Osteocyte (in vitro differentiated cells): ENCODE data around the gene HS2ST1. TPM values are rescaled to one million over a fixed set of nuclear protein-coding genes. Genes with fewer than 3 reads are reported as not detected.

Experiments used
- DNase-seq: peaks from one replicate; pipeline ENCODE4 v3.0.0; 2021; ENCODE audit warnings: mixed read lengths; ENCODE audit not compliant: unreplicated experiment; ENCODE audit errors: extremely low spot score
- H3K27ac Mint-ChIP-seq: one replicate; pipeline ENCODE4 v1.8.0; 2021; ENCODE audit warnings: mild to moderate bottlenecking, mixed read lengths; ENCODE audit not compliant: unreplicated experiment
- H3K27me3 Mint-ChIP-seq: one replicate; pipeline ENCODE4 v1.8.0; 2021; ENCODE audit warnings: mixed read lengths; ENCODE audit not compliant: unreplicated experiment
- H3K36me3 Mint-ChIP-seq: one replicate; pipeline ENCODE4 v1.8.0; 2021; ENCODE audit warnings: mixed read lengths; ENCODE audit not compliant: unreplicated experiment
- H3K4me1 Mint-ChIP-seq: one replicate; pipeline ENCODE4 v1.8.0; 2021; ENCODE audit warnings: mixed read lengths; ENCODE audit not compliant: unreplicated experiment
- H3K4me3 Mint-ChIP-seq: one replicate; pipeline ENCODE4 v1.8.0; 2021; ENCODE audit warnings: mild to moderate bottlenecking, moderate library complexity, mixed read lengths; ENCODE audit not compliant: unreplicated experiment
- H3K9me3 Mint-ChIP-seq: one replicate; pipeline ENCODE4 v1.8.0; 2021; ENCODE audit warnings: mixed read lengths; ENCODE audit not compliant: unreplicated experiment
- CTCF ChIP-seq: fragments of 200-600 bp; sonication (generic); IDR thresholded peaks from 2 replicates; pipeline ENCODE4 v1.5.0; 2021; ENCODE audit warnings: antibody characterized with exemption, mild to moderate bottlenecking, moderate library complexity
- total RNA-seq: library from RNA; stranded (reverse); gene quantifications from 2 replicates; pipeline ENCODE4 v1.2.1, GENCODE V29; 2021

HS2ST1 gene
- total RNA-seq, 1 donor from 2014 or later: 26.8 TPM

GRCh38 chr1:87120779-87121178 lies 206.3 kb downstream of the HS2ST1 start:
- no peaks in the 10 kb centered on the region for H3K27me3 Mint-ChIP-seq
- peaks cover 13% of the 10 kb centered on the region for H3K4me1 Mint-ChIP-seq
- no peak overlapping the region for H3K4me3 Mint-ChIP-seq
- TF ChIP-seq CTCF: peak; percentile 31
- H3K36me3 Mint-ChIP-seq: no peaks in the 10 kb centered on the region
- no peaks in the 10 kb centered on the region for H3K9me3 Mint-ChIP-seq
- DNase-seq: no peak
- H3K27ac Mint-ChIP-seq: peak overlapping the region; percentile 37

- Mint-ChIP-seq H3K27me3 (no peaks in the 10 kb centered on the region), H3K36me3 (no peaks in the 10 kb centered on the region), H3K9me3 (no peaks in the 10 kb centered on the region), H3K4me3 (no peak overlapping the region), H3K27ac (no peak overlapping the region), H3K4me1 (peaks cover 14% of the 10 kb centered on the region)
- no peak for DNase-seq
- TF ChIP-seq CTCF: no peak
Measured at GRCh38 chr1:87121711-87122163, 207.3 kb downstream of the HS2ST1 start.

- Mint-ChIP-seq H3K4me1 (peaks cover 12% of the 10 kb centered on the region), H3K9me3 (no peaks in the 10 kb centered on the region)
- TF ChIP-seq CTCF: no peak
Measured at GRCh38 chr1:87122243-87122642, 207.8 kb downstream of the HS2ST1 start.

GRCh38 chr1:87123610-87124009 lies 209.2 kb downstream of the HS2ST1 start:
- no peak for TF ChIP-seq CTCF
- H3K27ac Mint-ChIP-seq: no peak overlapping the region
- H3K27me3 Mint-ChIP-seq: no peaks in the 10 kb centered on the region
- no peak for DNase-seq
- H3K9me3 Mint-ChIP-seq: no peaks in the 10 kb centered on the region
- no peaks in the 10 kb centered on the region for H3K36me3 Mint-ChIP-seq
- H3K4me1 Mint-ChIP-seq: peaks cover 3% of the 10 kb centered on the region
- no peak overlapping the region for H3K4me3 Mint-ChIP-seq

More at GRCh38 chr1:87122243-87122642, 207.8 kb downstream of the HS2ST1 start:
- H3K27ac Mint-ChIP-seq: no peak overlapping the region
- no peak for DNase-seq
- no peak overlapping the region for H3K4me3 Mint-ChIP-seq
- H3K27me3 Mint-ChIP-seq: no peaks in the 10 kb centered on the region
- H3K36me3 Mint-ChIP-seq: no peaks in the 10 kb centered on the region

- Mint-ChIP-seq H3K27me3 (no peaks in the 10 kb centered on the region), H3K4me1 (peaks cover 7% of the 10 kb centered on the region), H3K9me3 (no peaks in the 10 kb centered on the region), H3K36me3 (no peaks in the 10 kb centered on the region), H3K27ac (no peak overlapping the region), H3K4me3 (no peak overlapping the region)
- TF ChIP-seq CTCF: no peak
- DNase-seq: no peak
Measured at GRCh38 chr1:87126886-87127505, 212.6 kb downstream of the HS2ST1 start.
